Thyroid gland (tissue), 4 donors: ENCODE results near the gene SPATA20. TPM values are rescaled to one million over a fixed set of nuclear protein-coding genes. Genes with fewer than 3 reads are reported as not detected.

Experiments used
- DNase-seq, 2 donors: peaks; one replicate each; pipeline ENCODE4 v3.0.0-alpha.2; 2019
- H3K27ac ChIP-seq, 3 donors: fragments of 200-600 bp; sonication (generic); 1 replicate in 2 of 3; 2 replicates in 1 of 3; pipeline ENCODE4 v1.5.1; 2016 to 2019; ENCODE audit warnings: mild to moderate bottlenecking in 1 of 3, moderate library complexity in 1 of 3
- H3K27me3 ChIP-seq: fragments of 200-600 bp; sonication (generic); one replicate; pipeline ENCODE4 v1.5.1; 2019
- H3K36me3 ChIP-seq, 2 donors: fragments of 200-600 bp; sonication (generic); one replicate each; pipeline ENCODE4 v1.5.1; 2016 to 2019
- H3K4me1 ChIP-seq, 2 donors: fragments of 200-600 bp; sonication (generic); one replicate each; pipeline ENCODE4 v1.5.1; 2017 to 2019
- H3K4me3 ChIP-seq, 3 donors: fragments of 200-600 bp; sonication (generic); replicated peaks in 1 of 3; 1 replicate in 2 of 3; 2 replicates in 1 of 3; pipeline ENCODE4 v1.5.1; 2016; ENCODE audit warnings: mild to moderate bottlenecking in 1 of 3
- H3K9me3 ChIP-seq: fragments of 200-600 bp; sonication (generic); one replicate; pipeline ENCODE4 v1.5.1; 2017
- CTCF ChIP-seq, 6 experiments: fragments of 200-600 bp in 3 of 6; fragments of 450-650 bp in 3 of 6; sonication (generic) in 3 of 6; IDR thresholded peaks; one replicate each; pipeline ENCODE4 v1.5.1; 2016 to 2019; ENCODE audit warnings: antibody characterized with exemption in 6 of 6, mild to moderate bottlenecking in 2 of 6, inconsistent platforms in 1 of 6, moderate library complexity in 1 of 6
- POLR2A ChIP-seq, 2 donors: fragments of 450-650 bp; IDR thresholded peaks; one replicate each; pipeline ENCODE4 v1.6.1; 2017; ENCODE audit warnings: antibody characterized with exemption in 2 of 2, mild to moderate bottlenecking in 2 of 2, moderate library complexity in 1 of 2
- WGBS, 2 donors: methylation state at CpG; one replicate each; pipeline ENCODE4 v1.1.5; 2017; 5-methylcytosine and 5-hydroxymethylcytosine counted together
- intact Hi-C: fragments of 100-400 bp; cut with DNase I; formaldehyde crosslinking; loops from one replicate; pipeline ENCODE4 v1.15.1; 2023
- total RNA-seq, 4 donors: library from RNA; depleted of rRNA; stranded (reverse); fragments of >200 nt; gene quantifications; one replicate each; pipeline ENCODE4 v1.2.3, GENCODE V29; 2016

Gene SPATA20
- total RNA-seq, 4 donors from 2014 or later = 94.9 to 177 (median 125) TPM

- TF ChIP-seq POLR2A (IDR thresholded peaks at IDR 0.05) (no peak), CTCF (IDR thresholded peaks at IDR 0.05) (no peak)
- no peaks in the 10 kb centered on the region for H3K9me3 ChIP-seq
- no peak overlapping the region for H3K27ac ChIP-seq
- no peaks in the 10 kb centered on the region for H3K36me3 ChIP-seq
- intact Hi-C loops = no loop called here
- H3K4me3 ChIP-seq = no peak overlapping the region
- peaks cover 29 to 33% of the 10 kb centered on the region in 2 donors for H3K4me1 ChIP-seq
- DNase-seq = no peak
- 81 to 88% methylated on average over 7 of the region's 7 CpGs for WGBS, 2 donors
- no peaks in the 10 kb centered on the region for H3K27me3 ChIP-seq
Measured at GRCh38 chr17:50535407-50535806, 11.6 kb upstream of the SPATA20 start.

- intact Hi-C loops = no loop called here
- DNase-seq = no peak
- TF ChIP-seq CTCF (IDR thresholded peaks at IDR 0.05) (no peak), POLR2A (IDR thresholded peaks at IDR 0.05) (no peak)
- 95 to 96% methylated on average over 32 to 41 of the region's 45 CpGs for WGBS, 2 donors
- H3K27me3 ChIP-seq = no peaks in the 10 kb centered on the region
- H3K4me1 ChIP-seq = peaks cover 36 to 39% of the 10 kb centered on the region in 2 donors
- H3K36me3 ChIP-seq = no peaks in the 10 kb centered on the region
- no peaks in the 10 kb centered on the region for H3K9me3 ChIP-seq
- no peak overlapping the region for H3K27ac ChIP-seq
- H3K4me3 ChIP-seq = no peak overlapping the region
Measured at GRCh38 chr17:50536683-50537646, 10.0 kb upstream of the SPATA20 start.

- no peaks in the 10 kb centered on the region for H3K9me3 ChIP-seq
- TF ChIP-seq POLR2A (IDR thresholded peaks at IDR 0.05) (no peak), CTCF (IDR thresholded peaks at IDR 0.05) (no peak)
- 88 to 93% methylated on average over 9 to 12 of the region's 20 CpGs for WGBS, 2 donors
- no peak overlapping the region for H3K27ac ChIP-seq
- DNase-seq = no peak
- H3K4me3 ChIP-seq = no peak overlapping the region
- H3K36me3 ChIP-seq = no peaks in the 10 kb centered on the region
- no peaks in the 10 kb centered on the region for H3K27me3 ChIP-seq
- intact Hi-C loops = no loop called here
- peaks cover 34 to 37% of the 10 kb centered on the region in 2 donors for H3K4me1 ChIP-seq
Measured at GRCh38 chr17:50537721-50538548, 9.0 kb upstream of the SPATA20 start.

- H3K27ac ChIP-seq = no peak overlapping the region
- H3K4me3 ChIP-seq = no peak overlapping the region
- H3K4me1 ChIP-seq = peaks cover 26 to 31% of the 10 kb centered on the region in 2 donors
- H3K9me3 ChIP-seq = no peaks in the 10 kb centered on the region
- 86 to 89% methylated on average over 13 to 15 of the region's 20 CpGs for WGBS, 2 donors
- DNase-seq = no peak
- no peaks in the 10 kb centered on the region for H3K36me3 ChIP-seq
- no peak for TF ChIP-seq CTCF (IDR thresholded peaks at IDR 0.05)
- no peak for TF ChIP-seq POLR2A (IDR thresholded peaks at IDR 0.05)
- intact Hi-C loops = no loop called here
- no peaks in the 10 kb centered on the region for H3K27me3 ChIP-seq
Measured at GRCh38 chr17:50538549-50539410, 8.2 kb upstream of the SPATA20 start.
